ENCODE measurements around the gene MRPL34.

Gene MRPL34

GRCh38 chr19:17330262-17331044 lies 24.8 kb downstream of the MRPL34 start:
- H3K36me3 ChIP-seq (ENCODE audit: control insufficient read depth, insufficient read depth, low read length): peaks cover 30% of the 10 kb centered on the region
- 92 to 94% methylated on average over 19 to 21 of the region's 24 CpGs for WGBS, 2 experiments (ENCODE audit: insufficient coverage in 2 of 2)
- peaks cover 18% of the 10 kb centered on the region for H3K4me1 ChIP-seq (ENCODE audit: control insufficient read depth, insufficient read depth, low read length, poor library complexity, severe bottlenecking)
- no peaks in the 10 kb centered on the region for H3K9me3 ChIP-seq (ENCODE audit: control insufficient read depth, low read length)
- no peak overlapping the region for H3K4me3 ChIP-seq (ENCODE audit: extremely low read depth, insufficient read depth, low read length, poor library complexity, severe bottlenecking)
- H3K27ac ChIP-seq (ENCODE audit: low read depth, low read length, severe bottlenecking): no peak overlapping the region

- WGBS, 2 experiments (ENCODE audit: insufficient coverage in 2 of 2): 90 to 93% methylated on average over 12 to 13 of the region's 13 CpGs
Measured at GRCh38 chr19:17331045-17331558, 25.4 kb downstream of the MRPL34 start.

GRCh38 chr19:17332360-17332676 lies 26.6 kb downstream of the MRPL34 start:
- H3K4me3 ChIP-seq (ENCODE audit: extremely low read depth, insufficient read depth, low read length, poor library complexity, severe bottlenecking): no peak overlapping the region
- H3K36me3 ChIP-seq (ENCODE audit: control insufficient read depth, insufficient read depth, low read length): peaks cover 24% of the 10 kb centered on the region
- peaks cover 6% of the 10 kb centered on the region for H3K4me1 ChIP-seq (ENCODE audit: control insufficient read depth, insufficient read depth, low read length, poor library complexity, severe bottlenecking)
- H3K9me3 ChIP-seq (ENCODE audit: control insufficient read depth, low read length): no peaks in the 10 kb centered on the region
- 91 to 95% methylated on average over 8 of the region's 8 CpGs for WGBS, 2 experiments (ENCODE audit: insufficient coverage in 2 of 2)
- H3K27ac ChIP-seq (ENCODE audit: low read depth, low read length, severe bottlenecking): no peak overlapping the region

More at GRCh38 chr19:17331045-17331558, 25.4 kb downstream of the MRPL34 start:
- peaks cover 28% of the 10 kb centered on the region for H3K36me3 ChIP-seq (ENCODE audit: control insufficient read depth, insufficient read depth, low read length)
- H3K9me3 ChIP-seq (ENCODE audit: control insufficient read depth, low read length): no peaks in the 10 kb centered on the region
- H3K4me3 ChIP-seq (ENCODE audit: extremely low read depth, insufficient read depth, low read length, poor library complexity, severe bottlenecking): no peak overlapping the region
- H3K4me1 ChIP-seq (ENCODE audit: control insufficient read depth, insufficient read depth, low read length, poor library complexity, severe bottlenecking): peaks cover 17% of the 10 kb centered on the region
- H3K27ac ChIP-seq (ENCODE audit: low read depth, low read length, severe bottlenecking): no peak overlapping the region

GRCh38 chr19:17332677-17333581 lies 27.3 kb downstream of the MRPL34 start:
- no peaks in the 10 kb centered on the region for H3K9me3 ChIP-seq (ENCODE audit: control insufficient read depth, low read length)
- WGBS, 2 experiments (ENCODE audit: insufficient coverage in 2 of 2): 94 to 95% methylated on average over 43 to 44 of the region's 45 CpGs
- H3K4me3 ChIP-seq (ENCODE audit: extremely low read depth, insufficient read depth, low read length, poor library complexity, severe bottlenecking): no peak overlapping the region
- peaks cover 4% of the 10 kb centered on the region for H3K4me1 ChIP-seq (ENCODE audit: control insufficient read depth, insufficient read depth, low read length, poor library complexity, severe bottlenecking)
- peaks cover 24% of the 10 kb centered on the region for H3K36me3 ChIP-seq (ENCODE audit: control insufficient read depth, insufficient read depth, low read length)
- no peak overlapping the region for H3K27ac ChIP-seq (ENCODE audit: low read depth, low read length, severe bottlenecking)

- peak overlapping the region; percentile 57 for H3K27ac ChIP-seq (ENCODE audit: low read depth, low read length, severe bottlenecking)
- peaks cover 3% of the 10 kb centered on the region for H3K4me1 ChIP-seq (ENCODE audit: control insufficient read depth, insufficient read depth, low read length, poor library complexity, severe bottlenecking)
Measured at GRCh38 chr19:17333611-17334413, 28.1 kb downstream of the MRPL34 start.

GRCh38 chr19:17334414-17335409 lies 29.0 kb downstream of the MRPL34 start, which contains the start of gene ANO8:
Gene ANO8 (minus strand): TSS chr19:17334855. CDS start chr19:17334670, 185 bp downstream.
- WGBS, 2 experiments (ENCODE audit: insufficient coverage in 2 of 2): 4 to 5% methylated on average over 68 to 78 of the region's 86 CpGs
- H3K27ac ChIP-seq (ENCODE audit: low read depth, low read length, severe bottlenecking): peak within 1 kb of the TSS; percentile 57
- H3K36me3 ChIP-seq (ENCODE audit: control insufficient read depth, insufficient read depth, low read length): peaks cover 33% of the 10 kb centered on the region
- H3K4me1 ChIP-seq (ENCODE audit: control insufficient read depth, insufficient read depth, low read length, poor library complexity, severe bottlenecking): no peaks in the 10 kb centered on the region
- peak within 1 kb of the TSS; percentile 87 for H3K4me3 ChIP-seq (ENCODE audit: extremely low read depth, insufficient read depth, low read length, poor library complexity, severe bottlenecking)
- H3K9me3 ChIP-seq (ENCODE audit: control insufficient read depth, low read length): no peaks in the 10 kb centered on the region

More at GRCh38 chr19:17333611-17334413, 28.1 kb downstream of the MRPL34 start:
- peak overlapping the region; percentile 87 for H3K4me3 ChIP-seq (ENCODE audit: extremely low read depth, insufficient read depth, low read length, poor library complexity, severe bottlenecking)
- peaks cover 27% of the 10 kb centered on the region for H3K36me3 ChIP-seq (ENCODE audit: control insufficient read depth, insufficient read depth, low read length)
- 36 to 39% methylated on average over 47 to 50 of the region's 52 CpGs for WGBS, 2 experiments (ENCODE audit: insufficient coverage in 2 of 2)
- H3K9me3 ChIP-seq (ENCODE audit: control insufficient read depth, low read length): no peaks in the 10 kb centered on the region

GRCh38 chr19:17335575-17335974 lies 29.9 kb downstream of the MRPL34 start:
- Histone ChIP-seq H3K4me1 (ENCODE audit: control insufficient read depth, insufficient read depth, low read length, poor library complexity, severe bottlenecking) (no peaks in the 10 kb centered on the region), H3K27ac (ENCODE audit: low read depth, low read length, severe bottlenecking) (no peak overlapping the region), H3K4me3 (ENCODE audit: extremely low read depth, insufficient read depth, low read length, poor library complexity, severe bottlenecking) (no peak overlapping the region), H3K36me3 (ENCODE audit: control insufficient read depth, insufficient read depth, low read length) (peaks cover 28% of the 10 kb centered on the region), H3K9me3 (ENCODE audit: control insufficient read depth, low read length) (no peaks in the 10 kb centered on the region)
- 93 to 100% methylated on average over 9 to 10 of the region's 10 CpGs for WGBS, 2 experiments (ENCODE audit: insufficient coverage in 2 of 2)

- peak within 1 kb of the TSS; percentile 83 for H3K4me3 ChIP-seq (ENCODE audit: extremely low read depth, insufficient read depth, low read length, poor library complexity, severe bottlenecking)
- no peaks in the 10 kb centered on the region for H3K9me3 ChIP-seq (ENCODE audit: control insufficient read depth, low read length)
- peaks cover 34% of the 10 kb centered on the region for H3K36me3 ChIP-seq (ENCODE audit: control insufficient read depth, insufficient read depth, low read length)
- no peaks in the 10 kb centered on the region for H3K4me1 ChIP-seq (ENCODE audit: control insufficient read depth, insufficient read depth, low read length, poor library complexity, severe bottlenecking)
- H3K27ac ChIP-seq (ENCODE audit: low read depth, low read length, severe bottlenecking): peak within 1 kb of the TSS; percentile 78
- WGBS, 2 experiments (ENCODE audit: insufficient coverage in 2 of 2): 0% methylated on average over 39 to 41 of the region's 41 CpGs
Measured at GRCh38 chr19:17336872-17337674, 31.4 kb downstream of the MRPL34 start, which contains the start of gene GTPBP3. Gene GTPBP3 (plus strand): TSS chr19:17337553. CDS start chr19:17337612, 59 bp downstream.

All from mesodermal cell (in vitro differentiated cells).